Thyroid gland (tissue), 4 donors: ENCODE results near the gene MEX3A.

Source experiments
- POLR2A ChIP-seq, 2 donors: fragments of 450-650 bp; IDR thresholded peaks; one replicate each; pipeline ENCODE4 v1.6.1; 2017; ENCODE audit warnings: antibody characterized with exemption in 2 of 2, mild to moderate bottlenecking in 2 of 2, moderate library complexity in 1 of 2
- TF ChIP-seq, protein P1 (sequence below), 6 experiments: fragments of 200-600 bp in 3 of 6; fragments of 450-650 bp in 3 of 6; sonication (generic) in 3 of 6; IDR thresholded peaks; one replicate each; pipeline ENCODE4 v1.5.1; 2016 to 2019; ENCODE audit warnings: antibody characterized with exemption in 6 of 6, mild to moderate bottlenecking in 2 of 6, inconsistent platforms in 1 of 6, moderate library complexity in 1 of 6

DNA sequence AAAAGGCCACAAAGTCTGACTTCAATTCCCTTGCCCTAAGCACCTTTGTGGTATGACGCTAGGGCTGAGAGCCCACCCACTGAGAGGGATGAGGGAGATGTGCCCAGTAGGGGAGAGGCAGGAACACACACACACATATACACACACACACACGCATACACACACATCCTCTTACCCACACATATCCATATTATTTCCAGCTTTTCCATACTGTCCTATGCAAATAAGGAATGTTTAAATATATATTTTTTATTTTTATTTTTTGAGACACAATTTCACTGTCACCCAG, 18.3 kb downstream of the MEX3A start:
- TF ChIP-seq, protein P1, sequence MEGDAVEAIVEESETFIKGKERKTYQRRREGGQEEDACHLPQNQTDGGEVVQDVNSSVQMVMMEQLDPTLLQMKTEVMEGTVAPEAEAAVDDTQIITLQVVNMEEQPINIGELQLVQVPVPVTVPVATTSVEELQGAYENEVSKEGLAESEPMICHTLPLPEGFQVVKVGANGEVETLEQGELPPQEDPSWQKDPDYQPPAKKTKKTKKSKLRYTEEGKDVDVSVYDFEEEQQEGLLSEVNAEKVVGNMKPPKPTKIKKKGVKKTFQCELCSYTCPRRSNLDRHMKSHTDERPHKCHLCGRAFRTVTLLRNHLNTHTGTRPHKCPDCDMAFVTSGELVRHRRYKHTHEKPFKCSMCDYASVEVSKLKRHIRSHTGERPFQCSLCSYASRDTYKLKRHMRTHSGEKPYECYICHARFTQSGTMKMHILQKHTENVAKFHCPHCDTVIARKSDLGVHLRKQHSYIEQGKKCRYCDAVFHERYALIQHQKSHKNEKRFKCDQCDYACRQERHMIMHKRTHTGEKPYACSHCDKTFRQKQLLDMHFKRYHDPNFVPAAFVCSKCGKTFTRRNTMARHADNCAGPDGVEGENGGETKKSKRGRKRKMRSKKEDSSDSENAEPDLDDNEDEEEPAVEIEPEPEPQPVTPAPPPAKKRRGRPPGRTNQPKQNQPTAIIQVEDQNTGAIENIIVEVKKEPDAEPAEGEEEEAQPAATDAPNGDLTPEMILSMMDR (IDR thresholded peaks at IDR 0.05), result no peak
- TF ChIP-seq POLR2A (IDR thresholded peaks at IDR 0.05), result no peak
